ENCODE data around the gene TXN. TPM values are rescaled to one million over a fixed set of nuclear protein-coding genes. Genes with fewer than 3 reads are reported as not detected.

Gene TXN
- total RNA-seq, 1 donor from 2014 or later: 327 TPM

DNA sequence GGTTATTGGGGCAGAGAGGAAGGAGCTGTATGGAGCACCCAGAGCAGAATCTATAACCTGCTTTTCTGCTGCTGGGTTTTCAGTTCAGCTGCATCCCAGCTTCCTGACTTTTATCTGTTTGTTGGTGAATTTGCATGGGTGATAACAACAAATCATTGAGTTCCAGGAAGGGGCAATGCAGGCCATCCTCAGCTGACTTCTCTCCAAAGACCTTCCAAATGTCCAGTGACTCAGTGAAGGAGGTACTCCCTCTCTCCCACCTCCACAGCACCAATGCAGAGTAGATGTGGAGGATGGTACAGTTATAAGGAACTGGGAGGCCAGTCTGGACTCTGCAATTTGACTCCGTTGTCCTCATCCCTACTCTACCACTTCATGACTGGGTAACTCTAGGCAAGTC lies 1.6 kb upstream of the TXN start:
- intact Hi-C loops (cut with micrococcal nuclease): loop anchor here (1.0 to 10.0 kb wide), 14 partner anchors 59 to 1637 kb away; partner anchors contain the start of genes CTNNAL1, DNAJC25, ECPAS and GNG10

DNA sequence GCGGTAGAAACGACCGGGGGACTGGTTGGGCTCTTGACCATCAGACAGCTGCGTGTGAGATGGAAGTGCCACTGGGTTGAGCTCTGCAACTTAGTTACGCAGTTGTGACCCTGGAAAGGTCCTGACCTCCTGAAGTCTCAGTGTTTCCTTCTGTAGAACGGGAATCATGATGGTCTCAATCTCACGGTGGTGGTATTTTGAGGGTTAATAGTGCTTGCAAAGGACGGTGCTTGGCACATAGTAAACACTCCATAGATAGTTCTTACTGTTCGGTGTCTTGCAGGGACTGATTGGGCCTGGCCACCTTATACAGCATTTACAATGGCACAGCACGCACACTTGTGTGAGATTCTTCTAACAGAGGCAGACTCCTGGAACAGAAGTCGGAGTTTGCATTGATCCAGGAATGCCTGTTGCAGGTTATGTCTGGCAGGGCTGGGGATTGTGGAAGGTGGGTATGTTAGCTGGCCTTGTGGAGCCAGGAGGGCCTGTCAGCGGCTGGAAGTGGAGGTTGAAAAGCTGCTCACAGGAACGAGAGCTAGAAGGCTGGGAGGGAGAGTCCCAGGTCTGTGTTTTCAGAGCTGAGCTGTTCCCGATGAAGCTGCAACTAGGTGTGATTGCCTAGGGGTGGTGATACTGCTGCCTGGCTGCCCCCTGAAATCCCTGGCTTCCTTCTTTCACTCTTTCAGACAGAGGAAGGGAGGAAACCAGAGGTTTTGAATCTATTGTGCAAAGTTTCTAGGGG lies 962 bp upstream of the TXN start:
- intact Hi-C loops (cut with micrococcal nuclease): loop anchor here (1.0 to 10.0 kb wide), 13 partner anchors 60 to 1638 kb away; partner anchors contain the start of genes CTNNAL1, DNAJC25, ECPAS and GNG10

- intact Hi-C loops (cut with micrococcal nuclease): loop anchor here (1.0 to 10.0 kb wide), 13 partner anchors 61 to 1639 kb away; partner anchors contain the start of genes ABITRAM, CTNNAL1, DNAJC25 and ECPAS
Measured at GRCh38 chr9:110255463-110256379, 586 bp downstream of the TXN start.

- intact Hi-C loops (cut with micrococcal nuclease): loop anchor here (2.0 to 10.0 kb wide), 7 partner anchors 73 to 1640 kb away; partner anchors contain the start of genes ECPAS, GNG10 and UGCG
Measured at GRCh38 chr9:110255034-110255462, 1.3 kb downstream of the TXN start.

GRCh38 chr9:110254500-110254899 lies 1.8 kb downstream of the TXN start:
- intact Hi-C loops (cut with micrococcal nuclease): loop anchor here (2.0 to 10.0 kb wide), 3 partner anchors 98 to 1640 kb away; partner anchors contain the start of gene UGCG

DNA sequence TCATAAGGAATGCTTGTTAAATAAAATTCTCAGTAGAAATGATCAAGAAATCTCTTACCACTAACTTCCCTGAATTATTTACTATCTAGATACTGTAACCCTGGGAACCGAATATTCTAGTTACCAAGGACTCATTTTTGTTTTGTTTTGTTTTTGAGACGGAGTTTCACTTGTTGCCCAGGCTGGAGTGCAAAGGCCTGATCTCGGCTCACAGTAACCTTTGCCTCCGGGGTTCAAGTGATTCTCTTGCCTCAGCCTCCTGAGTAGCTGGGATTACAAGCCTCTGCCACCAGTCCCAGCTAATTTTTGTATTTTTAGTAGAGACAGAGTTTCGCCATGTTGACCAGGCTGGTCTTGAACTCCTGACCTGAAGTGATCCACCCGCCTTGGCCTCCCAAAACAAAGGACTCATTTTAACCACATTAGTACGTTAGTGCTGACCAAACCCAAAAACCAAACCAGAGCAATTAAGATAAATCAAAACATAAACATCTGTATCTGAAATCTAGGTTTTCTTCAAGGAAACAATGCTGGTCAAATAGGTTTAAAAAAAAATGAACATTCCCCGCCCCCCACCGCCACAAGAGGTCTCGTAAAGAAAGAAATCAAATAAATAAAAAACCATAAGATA lies 3.7 kb downstream of the TXN start:
- intact Hi-C loops (cut with micrococcal nuclease): loop anchor here (10.0 kb wide), 2 partner anchors 838 to 1642 kb away; partner anchors contain the start of gene UGCG

- intact Hi-C loops (cut with micrococcal nuclease): loop anchor here (10.0 kb wide), 2 partner anchors 837 to 1643 kb away; partner anchors contain the start of gene UGCG
Measured at GRCh38 chr9:110251770-110252169, 4.5 kb downstream of the TXN start.

- intact Hi-C loops (cut with micrococcal nuclease): loop anchor here (10.0 kb wide), 2 partner anchors 836 to 1644 kb away; partner anchors contain the start of gene UGCG
Measured at GRCh38 chr9:110251212-110251611, 5.1 kb downstream of the TXN start.

- intact Hi-C loops (cut with micrococcal nuclease): loop anchor here (10.0 kb wide), 2 partner anchors 835 to 1645 kb away; partner anchors contain the start of gene UGCG
Measured at GRCh38 chr9:110249603-110250002, 6.7 kb downstream of the TXN start.

DNA sequence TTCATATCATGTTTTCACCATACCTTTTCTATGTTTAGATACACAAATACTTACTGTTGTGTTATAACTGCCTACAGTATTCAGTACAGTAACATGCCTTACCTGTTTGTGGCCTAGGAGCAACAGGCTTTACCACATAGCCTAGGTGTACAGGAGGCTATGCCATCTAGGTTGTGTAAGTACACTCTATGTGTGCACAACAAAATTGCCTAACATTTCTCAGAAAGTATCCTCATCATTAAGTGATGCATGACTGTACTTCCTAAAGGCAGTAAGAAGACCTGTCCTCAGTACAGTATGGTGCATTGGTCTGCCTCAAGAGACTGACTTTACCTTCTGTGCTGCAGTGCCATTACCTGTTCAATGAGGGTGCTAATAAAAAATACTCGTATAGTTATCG lies 7.9 kb downstream of the TXN start:
- intact Hi-C loops (cut with micrococcal nuclease): no loop called here

DNA sequence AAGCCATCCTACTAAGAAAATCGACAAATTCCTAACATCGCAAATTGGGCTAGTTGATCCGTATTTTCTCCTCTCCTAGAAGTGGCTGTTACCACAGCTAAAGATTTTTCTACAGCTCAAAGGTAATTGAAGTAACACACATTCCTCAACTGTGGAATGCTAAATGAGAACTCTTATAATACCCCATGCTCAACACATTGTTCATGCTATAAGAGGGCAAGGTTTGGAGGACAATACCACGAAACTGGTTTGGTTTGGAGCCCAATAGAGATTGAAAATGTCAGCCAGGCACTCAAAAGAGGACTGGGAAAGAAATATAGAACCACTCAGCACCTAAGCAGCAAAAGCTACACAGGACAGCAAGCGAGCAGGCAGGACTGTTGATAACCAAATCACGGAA lies 10.1 kb downstream of the TXN start:
- intact Hi-C loops (cut with micrococcal nuclease): no loop called here

DNA sequence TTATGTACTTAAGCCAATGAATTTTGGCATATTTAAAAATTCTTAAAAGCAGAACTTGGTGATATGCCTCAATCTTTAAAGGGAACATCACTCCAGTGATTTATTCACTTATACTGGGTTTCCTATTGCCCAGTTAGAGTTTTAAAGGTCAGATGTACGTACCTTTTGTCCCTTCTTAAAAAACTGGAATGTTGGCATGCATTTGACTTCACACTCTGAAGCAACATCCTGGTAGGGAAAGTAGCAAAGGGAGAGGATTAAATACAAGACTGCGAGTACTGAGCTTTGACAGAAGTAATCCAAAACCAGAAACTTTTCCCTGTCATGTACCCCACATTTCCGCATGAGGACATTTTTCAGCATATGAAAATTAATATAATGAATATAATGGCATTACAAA lies 11.7 kb downstream of the TXN start:
- intact Hi-C loops (cut with micrococcal nuclease): no loop called here

DNA sequence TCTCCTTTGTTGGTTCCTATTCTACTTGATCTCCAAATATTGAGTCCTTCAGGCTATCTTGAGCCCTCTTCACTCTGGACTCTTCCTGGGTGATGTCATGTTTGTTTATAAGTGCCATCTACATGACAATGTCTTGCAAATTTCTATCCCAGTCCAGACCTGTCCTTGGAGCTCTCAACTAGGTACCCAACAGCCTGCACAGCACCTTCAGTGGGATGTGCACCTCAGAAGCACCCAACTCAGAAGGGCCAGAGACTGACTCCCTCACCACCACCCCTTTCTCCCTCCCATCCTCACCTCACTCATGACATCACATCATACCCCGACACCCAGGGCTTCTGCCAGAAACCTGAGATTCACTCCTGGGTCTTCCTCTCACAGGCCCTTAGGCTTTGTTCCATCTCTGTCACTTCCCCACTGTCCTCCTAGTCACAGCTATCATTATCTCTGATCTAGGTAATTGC lies 14.4 kb downstream of the TXN start:
- intact Hi-C loops (cut with micrococcal nuclease): no loop called here

DNA sequence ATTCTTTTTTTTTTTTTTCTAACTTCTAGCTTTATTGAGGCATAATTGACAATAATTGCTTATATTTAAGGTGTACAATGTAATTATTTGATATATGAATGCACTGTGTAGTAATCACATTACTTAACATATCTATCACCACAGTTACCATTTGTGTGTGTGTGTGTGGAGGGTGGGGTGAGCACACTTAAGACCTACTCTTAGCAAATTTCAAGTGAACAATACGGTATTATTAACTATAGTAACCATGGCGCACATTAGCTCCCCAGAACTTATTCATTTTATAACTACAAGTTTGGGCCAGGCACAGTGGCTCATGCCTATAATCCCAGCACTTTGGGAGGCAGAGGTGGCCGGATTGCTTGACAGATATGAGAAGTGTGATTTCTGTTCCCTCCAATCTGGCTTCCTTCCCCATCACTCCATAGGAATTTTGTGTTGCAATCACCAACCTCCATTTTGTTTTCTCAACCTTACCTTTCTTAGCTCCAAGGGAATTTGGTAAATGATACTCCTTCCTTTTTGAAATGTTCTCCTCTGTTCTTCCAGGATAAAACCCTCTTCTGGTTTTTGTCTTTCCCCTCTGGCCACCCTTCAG lies 14.9 kb downstream of the TXN start:
- intact Hi-C loops (cut with micrococcal nuclease): no loop called here

DNA sequence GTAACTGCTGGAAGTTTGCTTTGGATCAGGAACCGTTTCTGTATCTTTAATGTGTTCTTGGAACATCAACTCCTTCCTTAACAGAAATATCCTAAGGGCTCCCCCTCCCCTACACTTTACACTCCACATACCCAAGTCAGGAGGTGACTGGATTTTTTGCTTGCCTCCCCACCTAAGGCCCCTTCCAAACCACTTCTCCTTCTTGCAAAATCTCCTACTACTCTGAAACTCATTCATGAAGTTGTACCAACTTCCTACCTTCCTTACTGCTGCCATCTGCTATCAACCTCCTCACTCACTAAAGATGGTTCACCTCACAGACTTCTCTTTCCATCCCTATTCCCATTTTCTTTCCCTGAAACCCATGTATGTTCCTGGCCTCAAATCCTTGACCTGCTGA lies 16.1 kb downstream of the TXN start:
- intact Hi-C loops (cut with micrococcal nuclease): no loop called here

DNA sequence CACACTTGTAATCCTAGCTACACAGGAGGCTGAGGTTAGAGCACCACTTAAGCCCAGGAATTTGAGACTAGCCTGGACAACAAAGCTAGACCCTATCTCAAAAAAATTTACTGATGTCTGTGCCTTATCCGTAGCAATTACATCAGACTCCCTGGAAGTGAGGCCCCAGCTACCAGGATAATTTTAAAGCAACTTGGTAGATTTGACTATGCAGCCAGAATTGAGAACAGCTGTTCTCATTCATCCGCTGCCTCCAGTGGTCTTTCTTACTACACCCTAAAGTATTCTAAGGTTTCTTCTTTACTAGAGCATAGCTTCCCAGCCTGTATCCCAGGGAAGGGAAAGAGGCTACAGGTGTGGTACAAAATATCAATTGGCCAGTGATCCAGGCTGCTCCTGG lies 28.0 kb downstream of the TXN start:
- intact Hi-C loops (cut with micrococcal nuclease): no loop called here

GRCh38 chr9:110224583-110224982 lies 31.7 kb downstream of the TXN start:
- intact Hi-C loops (cut with micrococcal nuclease): no loop called here

GRCh38 chr9:110220809-110221208 lies 35.5 kb downstream of the TXN start:
- intact Hi-C loops (cut with micrococcal nuclease): no loop called here

- intact Hi-C loops (cut with micrococcal nuclease): loop anchor here (1.0 kb wide), 6 partner anchors 34 to 643 kb away; no protein-coding TSS in a partner anchor
Measured at GRCh38 chr9:110217656-110218099, 38.6 kb downstream of the TXN start.

Measured in T-helper 1 cell treated with Interleukin-12 subunit alpha and Interleukin-12 subunit beta and Interleukin-4 antibody, amounts not matched to agents 30 ng/mL and 1 ng/mL, for 36 hours (primary cell).